HG03159 (cell line): ENCODE measurements around the gene SPTBN1.
"Not testable (repeated sequence)": the region's sequence is repeated elsewhere in the genome, so short reads cannot be mapped to it uniquely, and the experiment has no call there.

Experiments
- ATAC-seq: cut with Tn5 transposase; IDR thresholded peaks from one replicate; pipeline ENCODE4 v1.9.1; 2021; ENCODE audit warnings: mild to moderate bottlenecking, moderate library complexity; ENCODE audit not compliant: unreplicated experiment

Gene SPTBN1

GRCh38 chr2:54685263-54685775, 229.2 kb downstream of the SPTBN1 start:
- ATAC-seq = no peak

GRCh38 chr2:54687595-54688152, 231.5 kb downstream of the SPTBN1 start:
- no peak for ATAC-seq

GRCh38 chr2:54691445-54692135, 235.5 kb downstream of the SPTBN1 start:
- ATAC-seq = no peak

GRCh38 chr2:54692556-54692955, 236.4 kb downstream of the SPTBN1 start:
- no peak for ATAC-seq

GRCh38 chr2:54695378-54695777, 239.3 kb downstream of the SPTBN1 start:
- no peak for ATAC-seq

- ATAC-seq = no peak
These were observed 241.8 kb downstream of the SPTBN1 start for GRCh38 chr2:54697934-54698333.

- not testable (repeated sequence) for ATAC-seq
These were observed 242.8 kb downstream of the SPTBN1 start for GRCh38 chr2:54698926-54699325.

GRCh38 chr2:54699665-54700064, 243.5 kb downstream of the SPTBN1 start:
- no peak for ATAC-seq

- no peak for ATAC-seq
These were observed 244.9 kb downstream of the SPTBN1 start for GRCh38 chr2:54701029-54701428.

GRCh38 chr2:54704238-54704637, 248.1 kb downstream of the SPTBN1 start:
- no peak for ATAC-seq

GRCh38 chr2:54704688-54705605, 248.8 kb downstream of the SPTBN1 start:
- peak; percentile 70 for ATAC-seq

- no peak for ATAC-seq
These were observed 250.5 kb downstream of the SPTBN1 start for GRCh38 chr2:54706622-54707021.

- ATAC-seq = no peak
These were observed 252.6 kb downstream of the SPTBN1 start for GRCh38 chr2:54708584-54709335.

- ATAC-seq = no peak
These were observed 253.2 kb downstream of the SPTBN1 start for GRCh38 chr2:54709336-54709809.

- no peak for ATAC-seq
These were observed 254.1 kb downstream of the SPTBN1 start for GRCh38 chr2:54710216-54710615.

GRCh38 chr2:54712516-54712915, 256.4 kb downstream of the SPTBN1 start:
- ATAC-seq = no peak

- no peak for ATAC-seq
These were observed 258.9 kb downstream of the SPTBN1 start for GRCh38 chr2:54714996-54715395.

GRCh38 chr2:54716375-54716774, 260.2 kb downstream of the SPTBN1 start:
- no peak for ATAC-seq

GRCh38 chr2:54720563-54720962, 264.4 kb downstream of the SPTBN1 start:
- no peak for ATAC-seq
